ENCODE measurements around the gene SOX6.

Gene SOX6

GRCh38 chr11:15938121-15938611 is 418.2 kb downstream of the SOX6 start:
- TF ChIP-seq ZFX (IDR thresholded peaks at IDR 0.05; ENCODE audit: borderline replicate concordance) (no peak), CTCF (IDR thresholded peaks at IDR 0.05) (no peak)
- H3K27ac ChIP-seq: no peak overlapping the region

DNA sequence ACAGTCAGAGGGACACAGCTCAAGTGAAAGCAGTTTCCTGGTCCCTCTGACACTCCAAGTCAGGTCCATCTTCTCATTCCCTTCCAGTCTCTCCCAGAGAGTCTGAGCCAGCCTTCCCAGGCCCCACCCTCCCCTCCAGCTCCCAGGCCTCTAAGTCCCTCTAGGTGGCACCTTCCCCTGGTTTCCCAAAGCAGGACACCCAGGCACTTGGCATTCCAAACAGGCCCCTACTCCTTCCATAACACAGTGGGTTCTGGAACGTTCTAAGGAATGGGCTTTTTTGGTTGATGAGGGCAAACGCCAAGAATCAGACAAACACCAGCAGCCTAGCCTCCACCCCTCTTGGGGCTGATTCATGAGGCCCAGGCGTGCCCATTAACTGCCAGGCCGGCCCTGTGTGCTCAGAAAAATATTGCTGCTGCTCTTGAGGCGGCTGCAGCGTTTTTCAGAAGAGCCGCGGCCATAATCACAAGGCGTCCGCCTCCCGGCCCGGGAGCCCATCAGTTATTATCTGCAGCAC is 418.7 kb downstream of the SOX6 start:
- no peak for TF ChIP-seq CTCF (IDR thresholded peaks at IDR 0.05)
- no peak overlapping the region for H3K27ac ChIP-seq

- TF ChIP-seq ZFX (IDR thresholded peaks at IDR 0.05; ENCODE audit: borderline replicate concordance) (no peak), CTCF (IDR thresholded peaks at IDR 0.05) (no peak)
- H3K27ac ChIP-seq: no peak overlapping the region
Observed at GRCh38 chr11:15936011-15936410, 420.3 kb downstream of the SOX6 start.

DNA sequence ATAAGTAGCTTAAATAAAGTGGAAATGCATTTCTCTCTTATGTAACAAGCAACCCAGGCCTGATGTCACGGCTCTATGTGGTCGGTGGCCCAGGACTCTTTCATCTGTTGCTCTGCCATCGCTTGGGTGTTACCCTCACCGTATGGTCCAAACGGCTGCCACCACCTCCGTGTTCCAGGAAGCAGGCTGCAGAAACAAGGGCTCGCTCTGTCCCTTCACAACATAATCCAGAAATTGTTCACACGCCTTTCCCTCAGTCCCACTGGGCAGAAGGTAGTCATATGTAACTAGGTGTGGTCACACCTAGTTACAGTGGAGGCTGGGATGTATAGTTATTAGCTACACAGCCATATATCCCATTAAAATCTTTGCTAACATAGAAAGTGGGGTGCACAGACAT is 421.0 kb downstream of the SOX6 start:
- no peak overlapping the region for H3K27ac ChIP-seq
- TF ChIP-seq ZFX (IDR thresholded peaks at IDR 0.05; ENCODE audit: borderline replicate concordance) (no peak), CTCF (IDR thresholded peaks at IDR 0.05) (no peak)

DNA sequence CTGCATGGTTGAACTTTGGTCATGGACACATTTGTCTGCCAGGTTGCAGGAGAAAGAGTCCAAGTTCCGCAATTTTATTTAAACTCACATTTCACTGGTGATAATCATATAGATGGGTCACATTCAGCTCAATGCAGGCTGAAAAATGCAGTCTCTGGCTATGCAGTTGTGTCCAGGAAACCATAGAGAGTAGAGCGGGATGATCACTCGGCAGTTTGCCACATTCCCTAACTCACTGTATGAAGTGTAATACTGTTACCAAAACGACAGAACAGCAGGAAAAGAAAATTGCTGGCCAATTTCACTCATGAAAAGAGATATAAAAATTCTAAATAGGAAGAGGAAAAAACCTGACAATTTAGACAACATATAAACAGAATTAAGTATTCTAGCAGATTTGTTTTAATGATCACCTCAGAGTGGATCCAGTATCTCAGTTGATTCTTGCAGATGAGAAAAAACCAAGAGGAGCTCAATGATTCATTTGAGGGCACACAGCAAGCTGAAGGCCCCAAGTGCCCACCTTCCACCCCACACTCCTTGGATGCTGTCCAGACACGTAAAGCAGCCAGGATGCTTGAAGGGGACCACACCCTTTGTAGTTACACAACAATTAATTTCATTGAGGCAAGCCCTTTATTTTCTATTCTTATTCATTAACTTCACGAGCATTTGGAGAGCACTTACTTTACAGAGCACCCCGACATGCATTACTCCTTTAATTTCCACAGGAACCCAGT is 422.3 kb downstream of the SOX6 start:
- TF ChIP-seq ZFX (IDR thresholded peaks at IDR 0.05; ENCODE audit: borderline replicate concordance) (no peak), CTCF (IDR thresholded peaks at IDR 0.05) (no peak)

DNA sequence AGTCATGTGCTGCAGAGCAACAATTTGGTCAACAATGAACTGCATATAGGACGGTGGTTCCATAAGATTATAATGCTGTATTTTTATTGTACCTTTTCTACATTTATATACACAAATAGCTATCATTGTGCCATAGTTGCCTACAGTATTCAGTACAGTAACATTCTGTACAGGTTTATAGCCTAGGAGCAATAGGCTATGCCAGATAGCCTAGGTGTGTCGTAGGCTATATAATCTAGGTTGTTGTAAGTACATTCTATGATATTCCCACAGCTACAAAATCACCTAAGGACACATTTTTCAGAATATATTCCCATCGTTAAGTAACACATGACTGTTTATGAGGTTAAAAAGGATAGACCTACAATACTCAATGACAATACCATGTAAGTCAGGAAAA is 423.9 kb downstream of the SOX6 start:
- TF ChIP-seq ZFX (IDR thresholded peaks at IDR 0.05; ENCODE audit: borderline replicate concordance): no peak
- no peak for TF ChIP-seq CTCF (IDR thresholded peaks at IDR 0.05)
- H3K27ac ChIP-seq: no peak overlapping the region

More for the DNA sequence above, 422.3 kb downstream of the SOX6 start:
- H3K27ac ChIP-seq: no peak overlapping the region

DNA sequence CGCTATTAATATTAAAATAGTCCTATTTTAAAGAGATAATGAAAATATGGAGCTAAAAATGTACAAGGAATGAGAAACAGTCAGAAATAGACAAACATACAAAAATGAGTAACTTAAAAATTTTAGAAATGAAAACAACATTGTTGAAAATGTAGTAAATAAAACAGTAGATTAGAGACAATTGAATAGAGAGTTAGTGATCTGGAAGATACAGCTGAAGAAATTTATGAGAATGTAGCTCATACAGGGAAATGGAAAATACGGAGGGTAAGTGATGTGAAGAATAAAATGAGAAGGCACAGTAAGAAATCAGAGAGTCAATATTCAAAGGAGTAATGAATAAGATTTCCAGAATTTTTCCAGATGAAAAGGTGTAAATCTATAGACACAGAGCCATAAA is 424.8 kb downstream of the SOX6 start:
- TF ChIP-seq ZFX (IDR thresholded peaks at IDR 0.05; ENCODE audit: borderline replicate concordance) (no peak), CTCF (IDR thresholded peaks at IDR 0.05) (no peak)
- H3K27ac ChIP-seq: no peak overlapping the region

Data from 22Rv1 (cell line).